ENCODE measurements around the gene PAK1.

The PAK1 gene

DNA sequence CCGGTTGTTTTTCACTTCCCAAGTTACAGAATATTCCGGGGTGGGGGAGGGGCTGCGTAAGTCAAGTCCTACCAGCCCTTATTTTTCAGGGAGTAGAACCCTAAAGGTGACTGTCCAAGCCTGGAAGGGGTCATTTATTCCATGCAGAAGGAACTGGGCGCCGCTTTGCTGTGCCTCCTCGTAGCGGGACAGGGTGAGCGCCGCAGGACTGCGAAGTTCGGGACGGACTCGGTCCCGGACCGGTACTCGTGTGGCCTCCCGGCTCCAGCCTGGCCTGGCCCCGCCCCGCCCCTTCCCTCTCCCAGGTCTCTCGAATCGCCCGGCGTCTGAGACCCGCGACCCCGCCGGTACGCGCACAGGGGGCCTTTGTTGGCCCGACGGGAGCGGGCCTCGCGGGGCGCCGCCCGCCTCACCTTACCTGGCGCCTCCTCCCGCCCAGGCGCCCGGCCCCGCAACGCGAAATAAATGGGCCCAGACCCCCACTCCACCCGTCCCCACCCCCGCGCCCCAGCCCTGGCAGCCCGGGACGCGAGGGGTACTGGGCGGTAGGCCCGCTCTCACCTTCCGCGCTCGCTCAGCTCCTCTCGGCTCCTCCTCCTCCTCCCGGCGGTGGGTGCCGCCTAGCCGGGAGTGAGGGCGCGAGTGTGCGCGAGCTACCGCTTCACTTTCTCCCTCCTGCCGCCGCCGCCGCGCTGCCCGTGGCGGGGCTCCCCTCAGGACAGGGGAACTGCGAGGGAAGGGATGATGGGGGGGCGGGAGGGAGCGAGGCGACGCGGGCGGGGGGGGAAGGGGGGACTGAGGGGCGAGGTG is 698 bp downstream of the PAK1 start:
- DNase-seq, result peak; percentile 17 to 37

- peak in 1 of 2 donors; percentile 11 for DNase-seq
Measured at GRCh38 chr11:77471558-77472193, 2.2 kb downstream of the PAK1 start.

DNA sequence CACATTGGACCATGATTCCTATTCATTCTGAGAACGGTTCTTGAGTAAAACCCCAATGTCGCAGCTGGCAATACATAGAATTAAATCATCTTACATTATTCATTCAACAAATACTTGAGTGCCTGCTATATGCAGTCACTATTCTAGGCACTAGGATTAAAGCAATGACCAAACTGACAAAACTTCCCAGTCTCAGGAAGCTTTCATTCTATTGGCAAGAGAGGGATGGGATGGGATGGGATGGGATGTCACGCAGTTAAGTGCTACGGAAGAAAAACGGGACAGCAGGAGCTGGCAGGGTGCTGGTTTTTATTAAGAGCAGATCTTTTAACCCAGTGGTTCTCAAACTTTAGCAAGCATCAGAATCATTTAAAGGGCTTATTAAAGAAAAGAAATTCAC is 2.9 kb downstream of the PAK1 start:
- no peak for DNase-seq

GRCh38 chr11:77470504-77470903 is 3.4 kb downstream of the PAK1 start:
- DNase-seq, result no peak

GRCh38 chr11:77468527-77468926 is 5.4 kb downstream of the PAK1 start:
- no peak for DNase-seq

DNA sequence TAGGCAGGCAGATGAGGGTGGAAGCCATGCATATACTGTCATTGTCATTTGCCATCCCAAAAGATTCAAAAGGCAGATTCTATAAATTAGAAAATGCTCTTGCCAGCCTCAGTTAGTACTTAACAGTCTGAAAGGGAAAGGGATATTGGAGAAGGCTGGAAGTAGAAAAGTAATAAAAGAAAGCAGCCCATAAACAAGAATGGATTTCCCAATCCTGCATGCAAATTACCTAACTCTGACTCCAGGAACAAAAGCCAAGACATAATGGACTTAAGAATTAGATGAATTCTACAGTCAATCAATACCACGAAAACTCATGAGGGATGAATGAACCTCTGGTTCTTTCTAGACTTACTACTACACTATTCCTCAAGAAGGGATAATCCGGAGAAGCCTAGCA is 5.9 kb downstream of the PAK1 start:
- DNase-seq, result no peak

GRCh38 chr11:77467233-77467632 is 6.7 kb downstream of the PAK1 start:
- DNase-seq, result no peak

- no peak for DNase-seq
Measured at GRCh38 chr11:77457340-77457739, 16.6 kb downstream of the PAK1 start.

DNA sequence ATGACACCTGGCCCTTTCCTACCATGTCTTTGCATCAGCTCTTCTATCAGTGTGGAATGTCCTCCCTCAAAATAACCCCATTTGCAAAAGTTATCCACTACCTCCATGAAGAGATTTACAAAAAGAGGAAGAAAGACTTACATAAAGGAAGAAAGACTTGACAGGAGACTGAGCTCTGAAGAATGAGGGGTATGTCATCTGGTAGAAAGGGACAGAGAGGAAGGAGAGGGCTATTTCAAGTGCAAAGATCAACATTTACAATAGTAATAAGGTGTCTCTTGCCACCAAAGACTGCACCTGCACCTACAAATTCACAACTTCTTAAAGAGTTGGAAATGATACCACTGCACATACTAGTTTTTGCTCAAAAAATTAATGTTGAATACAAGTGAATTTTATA is 18.2 kb downstream of the PAK1 start:
- DNase-seq, result no peak

DNA sequence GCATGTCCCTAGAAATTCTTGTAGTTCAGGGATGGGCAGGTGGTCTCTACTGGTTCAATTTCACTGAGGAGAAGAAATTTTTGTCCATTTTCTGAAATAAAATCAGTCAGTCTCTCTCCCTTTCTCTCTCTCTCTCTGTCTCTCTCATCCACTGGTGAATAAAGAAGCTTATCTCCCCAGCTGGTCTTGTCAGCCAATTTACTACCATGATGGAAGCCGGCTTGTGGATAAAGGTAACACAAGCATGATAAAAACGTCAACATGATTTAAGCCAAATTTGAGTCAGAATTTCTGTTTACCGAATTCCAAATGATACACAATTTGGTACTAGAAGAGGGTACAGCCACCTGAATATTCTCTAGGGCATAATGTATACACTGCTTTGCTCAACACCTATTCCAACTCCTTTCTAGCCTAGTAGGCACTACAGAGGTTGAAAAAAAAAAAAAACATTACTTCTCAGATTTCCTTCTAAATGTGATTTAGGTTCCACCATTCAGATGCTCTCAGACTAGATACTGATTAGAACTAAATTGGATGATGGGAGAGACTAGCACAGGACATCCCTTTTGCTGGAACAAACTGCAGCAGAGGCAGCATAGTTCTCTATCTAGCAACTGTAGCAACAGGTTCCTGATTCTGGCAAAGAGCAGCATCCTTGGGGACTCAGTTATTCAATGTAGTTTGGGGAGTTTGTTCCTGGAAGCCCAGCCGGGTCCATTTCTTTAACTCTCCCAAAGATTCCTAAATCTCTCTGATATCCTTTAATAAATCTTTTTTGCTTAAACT is 18.8 kb downstream of the PAK1 start:
- DNase-seq, result no peak

GRCh38 chr11:77450227-77450626 is 23.7 kb downstream of the PAK1 start:
- DNase-seq, result no peak

DNA sequence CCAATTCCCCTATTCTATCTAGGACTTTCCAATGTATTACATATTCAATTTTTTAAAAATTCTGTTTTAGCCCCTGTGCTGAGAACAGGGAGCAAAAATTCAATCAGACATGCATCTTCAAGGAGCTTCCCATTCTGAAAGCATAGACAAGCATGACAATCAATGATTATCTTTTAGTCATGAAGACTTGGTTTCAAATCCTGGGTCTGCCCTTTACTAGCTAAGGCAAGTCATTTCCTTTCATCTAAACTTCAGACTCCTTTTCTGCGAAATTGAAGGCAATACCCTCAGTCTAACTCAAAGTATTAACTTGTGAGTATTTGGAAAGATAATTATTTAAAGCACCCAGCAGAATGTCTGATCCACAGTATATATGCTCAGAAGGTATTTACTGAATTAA is 24.1 kb downstream of the PAK1 start:
- no peak for DNase-seq

DNA sequence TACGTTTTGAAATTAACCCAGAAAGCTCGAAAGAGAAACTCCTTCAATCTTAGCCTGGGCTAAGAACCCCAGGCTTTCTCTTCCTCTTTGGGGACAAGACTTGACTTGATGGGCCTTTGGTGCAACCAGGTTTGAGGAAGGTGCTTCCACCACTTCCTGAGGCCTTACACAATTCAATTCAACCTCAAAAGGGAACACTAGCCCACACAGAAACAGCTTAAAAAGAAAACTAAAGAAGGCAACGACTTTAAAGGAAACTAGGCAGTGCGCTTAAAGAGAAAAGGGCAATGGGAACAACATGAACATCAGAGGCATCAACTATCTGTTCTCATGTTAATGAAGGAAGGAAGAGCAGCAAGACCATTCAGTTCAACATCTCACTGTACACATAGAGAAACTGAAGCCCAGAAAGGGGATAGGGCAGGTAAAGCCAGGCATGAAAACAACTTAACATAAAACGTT is 24.8 kb downstream of the PAK1 start:
- no peak for DNase-seq

DNA sequence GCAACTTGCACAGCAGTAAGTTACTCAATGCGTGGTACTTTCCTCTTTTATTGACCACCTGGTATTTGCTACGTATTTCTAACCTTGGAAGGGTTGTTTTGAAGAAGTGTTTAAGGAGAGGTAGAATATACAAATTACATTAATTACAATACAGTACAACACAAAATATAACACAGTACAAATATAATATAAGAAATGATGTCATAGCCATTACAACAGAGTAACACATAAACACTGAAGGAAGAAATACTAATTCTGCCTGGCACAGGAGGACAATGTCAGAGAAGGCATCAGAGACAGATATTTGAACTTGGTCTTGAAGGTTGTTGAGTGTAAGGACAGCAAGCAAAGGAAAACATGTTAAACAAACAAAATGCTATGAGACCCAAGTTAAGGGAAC is 25.6 kb downstream of the PAK1 start:
- no peak for DNase-seq

GRCh38 chr11:77446911-77447629 is 26.8 kb downstream of the PAK1 start:
- no peak for DNase-seq

GRCh38 chr11:77444261-77444660 is 29.6 kb downstream of the PAK1 start:
- DNase-seq, result no peak

DNA sequence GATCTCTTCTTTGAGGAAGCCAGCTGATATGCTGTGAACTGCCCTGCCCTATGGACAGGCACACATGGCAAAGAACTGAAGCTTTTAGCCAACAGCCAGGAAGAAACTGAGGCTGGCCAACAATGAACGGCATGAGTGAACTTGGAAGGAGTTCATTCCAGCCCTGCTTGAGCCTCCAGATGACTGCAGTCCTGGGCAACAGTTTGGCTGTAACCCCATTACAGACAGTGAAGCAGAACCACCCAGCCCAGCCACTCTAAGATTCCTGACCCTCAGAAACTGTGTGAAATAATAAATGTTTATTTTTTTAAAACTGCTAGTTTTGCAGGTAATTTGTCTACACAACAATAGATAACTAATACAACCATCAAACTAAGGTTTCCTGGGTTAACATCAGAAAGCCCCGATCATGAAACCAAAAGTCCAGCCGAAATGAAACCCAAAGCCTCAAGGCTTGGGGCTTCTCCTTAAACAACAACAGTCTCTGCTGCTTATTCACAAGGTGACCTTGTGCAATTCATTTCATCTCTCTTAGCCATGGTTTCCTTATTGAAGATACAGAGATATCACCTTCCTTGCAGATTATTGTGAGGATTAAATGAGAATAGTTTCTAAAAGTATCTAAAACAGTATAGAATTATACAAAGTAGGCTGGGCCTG is 31.4 kb downstream of the PAK1 start:
- DNase-seq, result no peak

GRCh38 chr11:77441426-77441825 is 32.5 kb downstream of the PAK1 start:
- DNase-seq, result no peak

DNA sequence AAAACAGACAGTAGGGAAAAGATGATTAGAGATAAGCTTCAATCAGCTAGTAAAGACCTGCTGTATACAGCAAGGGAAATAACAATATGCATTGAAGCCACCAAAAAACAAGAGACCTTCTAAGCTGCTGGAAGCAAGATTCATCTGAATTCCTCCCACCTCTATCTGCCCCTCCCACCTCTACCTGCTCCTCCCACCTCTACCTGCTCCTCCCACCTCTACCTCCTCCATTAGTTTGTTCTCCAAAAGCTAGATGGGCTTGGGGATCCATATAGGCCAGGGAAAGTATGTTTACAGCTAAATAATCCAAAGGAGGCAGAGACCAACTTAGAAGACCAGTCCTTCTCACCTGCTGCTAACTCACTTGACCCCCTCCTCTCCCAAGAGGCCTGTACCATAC is 33.2 kb downstream of the PAK1 start:
- no peak for DNase-seq

- no peak for DNase-seq
Measured at GRCh38 chr11:77438487-77438886, 35.4 kb downstream of the PAK1 start.

GRCh38 chr11:77436969-77437368 is 36.9 kb downstream of the PAK1 start:
- no peak for DNase-seq

- DNase-seq, result no peak
Measured at GRCh38 chr11:77436506-77436905, 37.4 kb downstream of the PAK1 start.

DNA sequence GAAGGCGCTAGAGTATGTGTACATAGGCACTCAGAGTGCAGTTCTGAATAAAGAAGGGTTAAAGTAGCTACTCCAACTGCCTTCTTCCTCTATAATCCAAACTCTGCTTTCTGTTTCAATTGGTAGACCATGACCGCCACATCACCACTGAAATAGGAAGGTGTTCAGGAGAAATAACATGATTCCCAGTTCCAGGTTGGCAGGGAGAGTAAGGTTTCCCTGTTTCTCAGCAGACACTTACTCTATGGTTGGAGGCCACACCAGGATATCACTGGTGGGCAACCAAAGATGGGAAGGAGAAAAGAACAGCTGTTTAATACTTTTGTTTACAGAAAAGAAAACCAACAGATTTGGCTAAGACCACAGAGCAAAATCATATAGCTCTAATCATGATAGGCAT is 37.9 kb downstream of the PAK1 start:
- DNase-seq, result no peak
